GM19043 (cell line): ENCODE data around the gene CD48.

Experiments used
- ATAC-seq: cut with Tn5 transposase; IDR thresholded peaks from one replicate; pipeline ENCODE4 v1.9.1; 2021; ENCODE audit warnings: low read depth; ENCODE audit not compliant: unreplicated experiment

Gene CD48

DNA sequence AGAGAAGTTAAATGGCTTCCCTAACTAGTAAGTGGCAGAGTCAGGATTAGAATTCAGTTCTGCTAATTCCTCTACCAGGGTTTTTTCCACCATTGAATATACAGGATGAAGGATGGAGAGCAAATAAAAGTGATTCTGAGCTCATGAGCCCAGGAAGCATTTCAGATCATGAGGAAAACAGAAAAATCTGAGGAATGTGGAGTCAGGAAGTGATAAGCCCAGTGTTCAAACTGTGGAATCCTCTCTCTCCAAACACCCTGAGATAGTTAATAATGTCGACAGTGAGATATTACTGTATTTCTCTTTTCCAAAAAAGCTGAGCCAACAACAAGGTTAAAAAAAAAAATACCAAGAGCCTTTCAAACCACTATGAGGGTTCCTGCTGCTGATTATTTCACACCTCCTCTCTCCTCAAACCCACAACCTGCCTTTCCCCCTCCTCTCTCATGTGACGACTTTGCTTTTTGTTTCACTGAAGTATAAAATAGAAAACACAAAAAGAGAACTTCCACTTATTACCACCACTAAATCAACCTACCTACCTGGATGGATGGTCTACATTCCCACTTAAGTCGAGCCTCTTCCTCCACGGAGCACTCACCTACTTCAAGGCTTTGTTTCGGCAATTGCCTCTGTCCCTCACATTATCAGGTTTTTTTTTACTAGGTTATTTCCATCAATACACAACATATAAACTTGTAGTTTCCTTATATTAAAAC lies 73.6 kb downstream of the CD48 start:
- no peak for ATAC-seq

DNA sequence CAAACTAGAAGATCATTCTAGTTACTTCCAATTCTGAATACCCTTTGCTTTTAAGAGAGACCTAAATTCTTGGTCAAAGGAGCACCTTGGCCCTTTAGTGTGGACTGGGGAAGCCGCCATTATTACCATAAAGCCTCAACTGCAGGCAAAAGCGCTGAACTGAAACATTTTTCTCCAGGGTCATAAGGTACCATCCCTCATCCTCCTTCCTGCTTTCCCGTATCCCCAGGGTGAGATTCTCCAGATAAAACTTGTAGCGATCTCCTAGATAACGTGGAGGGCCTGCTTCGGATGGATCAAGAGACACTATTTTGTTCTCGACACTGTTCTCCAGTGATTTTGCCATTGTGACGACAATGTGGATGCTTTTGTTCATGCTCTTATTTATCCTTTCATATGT lies 74.6 kb downstream of the CD48 start:
- ATAC-seq: no peak

DNA sequence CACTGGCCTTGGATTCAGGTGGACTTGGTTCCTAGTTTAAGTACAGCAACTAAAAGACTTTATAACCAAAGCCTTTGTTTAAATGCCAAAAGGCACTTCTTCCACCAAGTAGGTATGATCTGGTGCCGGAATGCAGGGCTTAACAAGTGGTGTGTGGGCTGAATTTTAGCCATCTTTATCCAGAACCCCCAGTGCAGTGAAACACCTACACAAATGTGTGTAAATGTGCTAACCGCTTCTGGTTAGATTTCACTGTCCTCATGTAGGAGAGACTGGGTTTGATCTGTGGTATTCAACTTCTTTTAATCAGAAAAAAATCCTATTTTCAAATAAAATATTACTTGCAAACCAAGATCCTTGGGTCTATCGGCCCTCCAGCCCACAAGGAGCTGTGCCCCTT lies 75.1 kb downstream of the CD48 start:
- no peak for ATAC-seq

DNA sequence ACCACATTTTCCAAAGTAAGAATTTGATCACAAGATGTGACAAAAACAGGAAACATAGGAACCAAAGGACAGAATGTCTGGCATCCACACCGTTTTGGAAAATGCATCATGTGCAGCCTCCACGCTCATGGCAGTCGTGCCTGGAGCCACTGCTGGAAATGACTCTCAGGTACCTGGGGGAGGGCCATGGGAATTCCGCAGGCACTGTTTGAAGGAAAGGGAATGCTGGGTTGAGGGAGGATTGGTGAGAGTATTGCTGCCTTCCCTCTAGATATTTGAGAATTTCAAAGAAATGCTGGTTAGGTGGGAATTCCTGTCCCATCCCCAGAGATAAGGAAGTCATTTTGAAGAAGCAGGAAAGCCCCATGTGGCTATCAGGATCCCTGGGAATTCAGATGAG lies 75.5 kb downstream of the CD48 start:
- no peak for ATAC-seq

DNA sequence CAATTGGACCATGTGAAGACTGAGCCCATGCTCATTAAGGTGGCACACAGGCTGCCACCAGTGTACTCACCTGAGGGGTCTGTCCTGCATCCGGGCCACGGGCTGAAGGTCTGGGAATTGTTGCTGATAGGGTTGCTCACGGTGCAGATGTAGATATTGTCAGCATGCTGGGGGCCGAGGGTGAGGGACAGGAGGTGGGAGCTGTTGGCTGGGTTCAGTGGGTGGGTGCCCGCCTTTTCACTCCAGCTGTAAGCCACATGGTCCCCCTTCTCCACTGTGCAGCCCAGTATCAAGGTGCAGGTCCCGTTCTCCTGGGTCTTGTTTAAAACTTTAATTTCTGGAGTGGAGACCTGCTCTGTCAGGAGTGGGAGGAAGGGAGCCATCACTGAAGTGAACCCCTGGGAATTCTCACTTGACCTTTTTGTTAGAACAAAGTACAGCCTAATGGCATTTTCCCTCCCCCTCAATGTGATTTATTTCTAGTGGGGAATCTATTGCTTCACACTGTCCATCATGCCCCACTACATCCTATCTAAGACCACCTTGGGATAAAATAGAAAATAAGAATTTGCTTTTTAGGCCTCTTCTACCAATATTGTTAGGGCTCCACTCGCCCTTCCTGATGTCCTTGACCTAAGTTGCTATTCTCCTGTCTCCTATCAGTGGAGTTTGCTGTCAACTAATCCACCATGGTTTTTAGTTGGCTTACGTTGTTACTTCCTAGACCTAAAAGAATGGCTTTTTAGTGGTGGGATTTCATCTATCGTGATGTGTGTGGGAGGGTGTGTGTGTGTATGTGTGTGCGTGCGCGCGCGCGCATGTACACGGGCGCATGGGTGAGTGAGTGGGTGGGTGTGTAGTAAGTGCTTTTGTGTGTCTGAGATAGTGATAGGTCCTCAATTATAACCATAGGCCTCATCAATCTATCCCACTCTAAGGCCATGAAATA lies 76.8 kb downstream of the CD48 start:
- no peak for ATAC-seq

DNA sequence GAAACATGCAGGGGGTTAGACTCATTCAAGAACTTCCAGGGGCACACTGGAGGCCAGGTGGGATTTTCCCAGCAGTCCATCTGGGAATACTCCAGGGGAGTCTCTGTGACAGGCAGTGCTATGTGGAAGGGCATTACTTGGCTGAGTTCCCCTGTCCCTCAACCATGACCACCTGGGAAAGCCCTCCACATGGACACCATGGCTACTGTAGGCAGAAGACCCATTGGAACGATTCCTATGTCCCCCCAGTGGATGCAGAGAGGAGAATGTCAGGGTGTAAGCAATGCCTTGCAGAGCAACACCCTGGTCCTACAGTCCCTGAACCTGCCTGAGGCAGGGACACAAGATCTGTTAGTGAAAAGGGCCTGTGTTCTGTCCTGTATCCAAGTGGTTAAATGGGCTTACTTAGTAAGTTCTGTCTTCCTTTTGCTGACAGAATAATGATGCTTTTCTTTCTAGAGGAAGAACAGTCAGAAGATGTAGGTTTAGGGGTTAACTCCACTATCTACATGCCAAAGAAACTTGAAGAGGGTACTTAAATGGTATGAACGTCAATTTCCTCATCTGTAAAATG lies 78.2 kb downstream of the CD48 start:
- ATAC-seq: no peak

DNA sequence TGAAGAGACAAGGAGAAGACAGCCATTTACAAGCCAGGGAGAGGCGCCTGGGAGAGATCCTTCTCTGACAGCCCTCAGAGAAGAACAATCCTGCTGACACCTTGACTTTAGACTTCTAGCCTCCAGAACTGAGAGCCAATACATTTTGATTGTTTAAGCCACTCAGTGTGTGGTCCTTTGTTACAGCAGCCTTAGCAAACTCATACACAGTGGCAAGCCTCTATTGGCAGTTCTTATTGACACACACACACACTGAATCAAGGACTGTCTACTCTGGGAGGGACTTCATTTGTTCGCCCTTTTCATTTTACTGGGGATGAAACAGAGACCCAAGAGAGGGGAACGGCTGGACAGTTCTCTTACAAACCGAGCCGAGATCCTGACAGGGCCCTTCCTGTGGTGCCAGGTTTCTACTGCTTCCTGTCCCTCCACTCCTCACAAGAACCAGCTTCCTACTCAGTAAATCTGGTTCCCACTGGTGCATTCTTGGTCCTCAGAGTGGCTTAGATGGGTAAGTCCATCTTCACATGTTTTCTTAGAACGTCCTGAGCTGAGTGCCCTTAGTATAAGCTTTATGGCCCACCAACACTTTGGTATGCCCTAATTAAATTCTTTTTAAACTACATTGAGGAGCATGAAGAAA lies 79.5 kb downstream of the CD48 start:
- ATAC-seq: no peak

DNA sequence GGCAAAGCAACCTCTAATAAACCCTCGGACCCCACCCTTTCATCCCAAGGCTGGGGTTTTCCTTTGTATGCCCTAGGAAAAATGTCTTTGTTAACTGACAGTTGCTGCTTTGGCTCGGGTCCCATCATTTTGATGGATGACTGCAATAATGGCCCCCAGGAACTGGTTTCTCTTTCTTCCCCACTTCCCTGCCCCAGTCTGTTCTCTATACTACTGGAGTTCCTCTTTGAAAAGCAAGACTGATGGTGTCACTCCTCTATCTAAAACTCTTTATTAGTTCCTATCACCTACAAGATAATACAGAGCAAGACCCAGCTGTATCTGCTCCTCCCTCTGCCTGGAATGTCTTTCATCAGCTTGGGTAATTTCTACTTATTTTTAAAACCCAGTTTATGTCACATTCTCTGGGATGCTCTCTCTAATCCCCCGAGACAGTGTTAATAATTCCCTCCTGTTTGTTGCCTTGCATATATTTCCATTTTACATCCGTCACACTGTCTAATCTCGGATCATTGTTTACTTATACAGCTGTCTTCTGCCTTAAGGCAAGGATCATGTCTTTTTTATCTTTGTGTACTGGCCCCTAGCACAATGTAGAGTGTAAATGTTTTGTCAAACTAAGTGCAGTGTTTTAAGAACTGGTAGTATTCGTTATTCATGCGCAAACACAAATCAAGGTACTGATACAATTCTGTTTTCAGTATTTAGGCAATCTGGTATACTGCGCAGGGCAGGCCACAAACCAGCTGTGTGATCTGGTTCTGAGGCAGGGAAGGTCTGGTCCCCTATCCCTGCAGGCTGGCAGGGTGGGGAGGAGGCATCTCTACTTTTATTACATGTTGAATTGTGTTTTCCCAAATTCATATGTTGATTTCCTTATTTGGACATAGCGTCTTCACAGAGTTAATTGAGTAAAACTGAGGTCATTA lies 80.8 kb downstream of the CD48 start:
- ATAC-seq: no peak

DNA sequence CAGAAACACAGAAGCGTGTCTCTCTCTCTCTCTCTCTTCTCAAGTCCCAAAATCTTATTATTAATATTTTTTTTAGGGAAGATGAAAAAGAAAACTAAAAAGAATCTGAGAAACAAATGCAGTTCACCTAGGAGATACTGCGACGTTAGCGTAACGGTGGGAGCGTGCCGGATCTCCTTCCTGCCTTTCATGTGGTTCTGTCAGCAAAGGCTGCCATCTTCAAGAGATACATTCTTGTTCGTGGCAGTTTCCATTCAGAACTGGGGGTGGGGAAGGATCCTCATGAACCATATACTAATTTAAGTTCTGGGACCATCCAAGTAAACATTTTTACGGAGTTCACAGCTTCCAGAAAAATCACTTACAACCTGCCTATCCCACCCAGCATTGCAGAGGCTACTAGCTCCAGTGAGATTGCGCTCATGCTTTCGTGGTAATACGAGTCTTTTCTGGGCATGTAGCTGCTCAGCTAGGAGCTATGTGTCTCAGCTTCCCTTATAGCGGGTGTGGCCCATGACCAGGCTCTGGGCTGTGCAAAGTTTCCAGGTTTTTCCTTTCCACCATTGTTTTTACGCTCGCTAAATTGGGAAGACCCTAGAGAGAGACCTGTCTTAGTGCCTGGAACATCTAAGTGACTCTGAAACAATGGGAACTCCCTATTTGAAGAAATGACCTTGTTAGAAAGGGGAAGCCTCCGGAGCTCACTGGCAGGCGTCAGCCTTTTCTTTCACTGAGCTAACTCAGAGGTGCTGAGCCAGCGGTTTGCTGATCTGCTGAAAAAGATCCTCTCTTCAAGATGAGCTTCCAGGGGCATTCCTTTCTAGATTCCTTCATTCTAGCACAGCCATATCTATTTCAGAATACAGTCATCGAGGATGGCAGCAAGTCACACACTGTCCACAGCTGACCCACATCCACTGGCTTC lies 82.1 kb downstream of the CD48 start:
- no peak for ATAC-seq

DNA sequence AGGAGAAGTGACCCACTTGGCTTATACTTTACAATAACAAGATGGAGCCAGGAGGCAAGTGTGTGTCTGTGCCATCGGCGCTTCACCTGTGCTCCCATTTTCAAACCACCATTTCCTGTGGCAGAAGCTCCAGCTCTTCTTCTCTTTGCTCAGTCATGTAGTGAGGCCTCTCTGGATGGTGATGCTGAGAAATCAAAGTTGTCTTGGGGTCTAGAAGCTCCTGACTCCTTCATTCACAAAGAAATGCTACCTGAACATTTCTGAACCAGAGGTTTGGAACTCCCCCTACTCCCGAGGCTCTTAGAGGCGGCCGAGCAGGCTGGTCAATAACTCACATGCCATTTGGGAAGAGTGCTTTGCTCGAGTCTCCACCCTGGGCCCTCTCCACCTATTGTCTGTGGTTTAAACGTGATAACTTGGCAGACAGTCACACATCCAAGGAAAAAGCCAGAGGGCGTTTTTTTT lies 82.8 kb downstream of the CD48 start:
- ATAC-seq: no peak
